Sigmoid colon (tissue), 7 donors: ENCODE results near the gene PANX1. TPM values are rescaled to one million over a fixed set of nuclear protein-coding genes. Genes with fewer than 3 reads are reported as not detected.

Experiments used
- DNase-seq: peaks from one replicate; pipeline ENCODE4 v3.0.0-alpha.2; 2019
- H3K27ac ChIP-seq, 4 donors: fragments of 200-600 bp; sonication (generic); one replicate each; pipeline ENCODE4 v1.5.1; 2016 to 2019; ENCODE audit warnings: mild to moderate bottlenecking in 1 of 4
- H3K27me3 ChIP-seq, 3 donors: fragments of 200-600 bp; sonication (generic); one replicate each; pipeline ENCODE4 v1.5.1; 2019; ENCODE audit warnings: mild to moderate bottlenecking in 1 of 3
- H3K36me3 ChIP-seq, 4 donors: fragments of 200-600 bp; sonication (generic); one replicate each; pipeline ENCODE4 v1.5.1; 2016 to 2019
- H3K4me1 ChIP-seq, 4 donors: fragments of 200-600 bp; sonication (generic); one replicate each; pipeline ENCODE4 v1.5.1; 2017 to 2019
- H3K4me3 ChIP-seq, 4 donors: fragments of 200-600 bp; sonication (generic); one replicate each; pipeline ENCODE4 v1.5.1; 2017 to 2019; ENCODE audit warnings: mild to moderate bottlenecking in 2 of 4, moderate library complexity in 1 of 4
- H3K9me3 ChIP-seq, 4 donors: fragments of 200-600 bp in 3 of 4; sonication (generic) in 3 of 4; one replicate each; pipeline versions ENCODE4 v1.5.1 to v1.6.1; 2013 to 2019
- CTCF ChIP-seq, 4 experiments: fragments of 450-650 bp in 3 of 4; fragments of 200-600 bp in 1 of 4; IDR thresholded peaks; one replicate each; pipeline ENCODE4 v1.5.1; 2016 to 2019; ENCODE audit warnings: antibody characterized with exemption in 4 of 4, mild to moderate bottlenecking in 3 of 4, moderate library complexity in 2 of 4
- EP300 ChIP-seq, 4 donors: sonication (generic); formaldehyde crosslinking; IDR thresholded peaks; one replicate each; pipeline ENCODE4 v1.6.1; 2017; ENCODE audit warnings: antibody characterized with exemption in 4 of 4
- POLR2A ChIP-seq, 2 donors: fragments of 450-650 bp; IDR thresholded peaks; one replicate each; pipeline ENCODE4 v1.6.1; 2016; ENCODE audit warnings: antibody characterized with exemption in 2 of 2, mild to moderate bottlenecking in 2 of 2, moderate library complexity in 2 of 2
- POLR2AphosphoS5 ChIP-seq, 4 donors: sonication (generic); formaldehyde crosslinking; IDR thresholded peaks; one replicate each; pipeline ENCODE4 v1.6.1; 2017; ENCODE audit warnings: antibody characterized with exemption in 4 of 4
- WGBS, 2 donors: extraction: QIAGEN DNeasy Blood & Tissue Kit; methylation state at CpG; one replicate each; pipeline ENCODE4 v1.1.7; 2013; 5-methylcytosine and 5-hydroxymethylcytosine counted together
- intact Hi-C: fragments of 100-400 bp; cut with DNase I; formaldehyde crosslinking; loops from one replicate; pipeline ENCODE4 v1.15.1; 2023
- polyA plus RNA-seq, 3 donors: library from polyadenylated mRNA; stranded (reverse); fragments of 200-250 nt; gene quantifications; one replicate each; pipeline ENCODE4 v1.2.3, GENCODE V29; 2013
- total RNA-seq, 4 donors: library from RNA; depleted of rRNA; stranded (reverse); fragments of >200 nt; gene quantifications; one replicate each; pipeline ENCODE4 v1.1.0, GENCODE V29; 2016
- donor health status: healthy with polysubstance abuse.
- donor health status: Bipolar disorder and iron deficiency.
- donor health status: healthy.

The PANX1 gene
- total and polyA plus RNA-seq, 7 donors, result 1.2 to 35.7 (median 21.6) TPM

- Histone ChIP-seq H3K27ac (peak overlapping the region; percentile 93 to 96 (median 94)), H3K4me1 (peaks cover 0 to 40% (median 38%) of the 10 kb centered on the region in 4 donors), H3K4me3 (peak overlapping the region in 3 of 4 donors; percentile 64 to 83 (median 69)), H3K27me3 (no peaks in the 10 kb centered on the region), H3K9me3 (no peaks in the 10 kb centered on the region), H3K36me3 (no peaks in the 10 kb centered on the region)
- TF ChIP-seq POLR2A (IDR thresholded peaks at IDR 0.05), result no peak
- no peak for TF ChIP-seq CTCF (IDR thresholded peaks at IDR 0.05)
- TF ChIP-seq EP300 (IDR thresholded peaks at IDR 0.05), result no peak
- no peak for TF ChIP-seq POLR2AphosphoS5 (IDR thresholded peaks at IDR 0.05)
- intact Hi-C loops, result loop anchor here (2.0 to 10.0 kb wide), 3 partner anchors 45 to 367 kb away; partner anchors contain the start of genes ANKRD49, MED17 and MRE11
- DNase-seq, result no peak
These were observed 1.0 kb upstream of the PANX1 start for GRCh38 chr11:94127638-94128037.

- peak; percentile 74 for DNase-seq
- no peaks in the 10 kb centered on the region for H3K27me3 ChIP-seq
- intact Hi-C loops, result loop anchor here (2.0 to 10.0 kb wide), 3 partner anchors 44 to 366 kb away; partner anchors contain the start of genes ANKRD49, MED17 and MRE11
- WGBS, 2 donors, result 0% methylated on average over 23 of the region's 23 CpGs
- H3K4me3 ChIP-seq, result peak overlapping the region; percentile 64 to 83 (median 66)
- H3K9me3 ChIP-seq, result no peaks in the 10 kb centered on the region
- H3K4me1 ChIP-seq, result peaks cover 0 to 45% (median 41%) of the 10 kb centered on the region in 4 donors
- H3K36me3 ChIP-seq, result no peaks in the 10 kb centered on the region
- TF ChIP-seq CTCF (IDR thresholded peaks at IDR 0.05), result no peak
- no peak for TF ChIP-seq POLR2AphosphoS5 (IDR thresholded peaks at IDR 0.05)
- TF ChIP-seq POLR2A (IDR thresholded peaks at IDR 0.05), result no peak
- no peak for TF ChIP-seq EP300 (IDR thresholded peaks at IDR 0.05)
- H3K27ac ChIP-seq, result peak overlapping the region; percentile 93 to 96 (median 94)
These were observed 323 bp upstream of the PANX1 start for GRCh38 chr11:94128291-94128745.

GRCh38 chr11:94129512-94130297 lies 1.1 kb downstream of the PANX1 start:
- Histone ChIP-seq H3K4me3 (peak overlapping the region; percentile 64 to 83 (median 66)), H3K27ac (peak overlapping the region; percentile 93 to 96 (median 94)), H3K36me3 (no peaks in the 10 kb centered on the region), H3K4me1 (peaks cover 0 to 56% (median 52%) of the 10 kb centered on the region in 4 donors), H3K27me3 (no peaks in the 10 kb centered on the region), H3K9me3 (no peaks in the 10 kb centered on the region)
- no peak for DNase-seq
- TF ChIP-seq POLR2AphosphoS5 (IDR thresholded peaks at IDR 0.05), result peak in 3 of 4 donors; percentile 5 to 69 (median 69)
- TF ChIP-seq EP300 (IDR thresholded peaks at IDR 0.05), result no peak
- TF ChIP-seq POLR2A (IDR thresholded peaks at IDR 0.05), result no peak
- intact Hi-C loops, result loop anchor here (2.0 to 10.0 kb wide), 4 partner anchors 43 to 385 kb away; partner anchors contain the start of genes ANKRD49, C11orf54, MED17 and MRE11
- WGBS, 2 donors, result 13 to 17% methylated on average over 20 of the region's 20 CpGs

GRCh38 chr11:94130298-94131046 lies 1.8 kb downstream of the PANX1 start:
- peaks cover 0 to 63% (median 59%) of the 10 kb centered on the region in 4 donors for H3K4me1 ChIP-seq
- H3K36me3 ChIP-seq, result no peaks in the 10 kb centered on the region
- H3K27ac ChIP-seq, result peak overlapping the region; percentile 93 to 96 (median 94)
- no peaks in the 10 kb centered on the region for H3K9me3 ChIP-seq
- WGBS, 2 donors, result 73 to 78% methylated on average over 7 of the region's 7 CpGs
- TF ChIP-seq POLR2A (IDR thresholded peaks at IDR 0.05) (no peak), EP300 (IDR thresholded peaks at IDR 0.05) (no peak), POLR2AphosphoS5 (IDR thresholded peaks at IDR 0.05) (peak; percentile 59 to 83 (median 71)), CTCF (IDR thresholded peaks at IDR 0.05) (no peak)
- DNase-seq, result no peak
- intact Hi-C loops, result loop anchor here (10.0 kb wide), 1 partner anchor 386 kb away; the partner anchor contains the start of genes C11orf54 and TAF1D
- peak overlapping the region; percentile 64 to 83 (median 66) for H3K4me3 ChIP-seq
- H3K27me3 ChIP-seq, result no peaks in the 10 kb centered on the region
